ENCODE measurements around the gene NDFIP2. TPM values are rescaled to one million over a fixed set of nuclear protein-coding genes. Genes with fewer than 3 reads are reported as not detected.

NDFIP2 gene
- total RNA-seq, 4 donors from 2014 or later: 19.4 to 31.3 (median 23.7) TPM

- intact Hi-C loops (cut with DNase I): no loop called here
- Histone ChIP-seq H3K27me3 (no peaks in the 10 kb centered on the region), H3K4me1 (no peaks in the 10 kb centered on the region), H3K4me3 (replicated peaks in 1 of 3) (no peak overlapping the region), H3K36me3 (no peaks in the 10 kb centered on the region), H3K9me3 (no peaks in the 10 kb centered on the region), H3K27ac (no peak overlapping the region)
- TF ChIP-seq CTCF (IDR thresholded peaks at IDR 0.05) (no peak), POLR2A (IDR thresholded peaks at IDR 0.05) (no peak)
- DNase-seq: no peak
- WGBS, 2 donors: 67 to 73% methylated on average over 2 of the region's 2 CpGs
Observed at GRCh38 chr13:79466872-79467271, 14.1 kb upstream of the NDFIP2 start.

- DNase-seq: no peak
- Histone ChIP-seq H3K9me3 (no peaks in the 10 kb centered on the region), H3K4me3 (replicated peaks in 1 of 3) (no peak overlapping the region), H3K36me3 (no peaks in the 10 kb centered on the region), H3K4me1 (no peaks in the 10 kb centered on the region), H3K27ac (no peak overlapping the region), H3K27me3 (no peaks in the 10 kb centered on the region)
- TF ChIP-seq CTCF (IDR thresholded peaks at IDR 0.05) (no peak), POLR2A (IDR thresholded peaks at IDR 0.05) (no peak)
- WGBS, 2 donors: 79 to 94% methylated on average over 1 of the region's 1 CpG
- intact Hi-C loops (cut with DNase I): no loop called here
Observed at GRCh38 chr13:79468402-79468801, 12.6 kb upstream of the NDFIP2 start.

- Histone ChIP-seq H3K4me1 (no peaks in the 10 kb centered on the region), H3K27me3 (no peaks in the 10 kb centered on the region), H3K27ac (no peak overlapping the region), H3K36me3 (no peaks in the 10 kb centered on the region), H3K9me3 (no peaks in the 10 kb centered on the region), H3K4me3 (replicated peaks in 1 of 3) (no peak overlapping the region)
- no peak for DNase-seq
- no peak for TF ChIP-seq POLR2A (IDR thresholded peaks at IDR 0.05)
- TF ChIP-seq CTCF (IDR thresholded peaks at IDR 0.05): no peak
- 90 to 92% methylated on average over 3 of the region's 3 CpGs for WGBS, 2 donors
- intact Hi-C loops (cut with DNase I): no loop called here
Observed at GRCh38 chr13:79468819-79469218, 12.1 kb upstream of the NDFIP2 start.

- intact Hi-C loops (cut with DNase I): no loop called here
- no peak for DNase-seq
- Histone ChIP-seq H3K27ac (no peak overlapping the region), H3K4me1 (no peaks in the 10 kb centered on the region), H3K9me3 (no peaks in the 10 kb centered on the region), H3K36me3 (no peaks in the 10 kb centered on the region), H3K27me3 (no peaks in the 10 kb centered on the region), H3K4me3 (replicated peaks in 1 of 3) (no peak overlapping the region)
- TF ChIP-seq POLR2A (IDR thresholded peaks at IDR 0.05) (no peak), CTCF (IDR thresholded peaks at IDR 0.05) (no peak)
- WGBS, 2 donors: 89 to 90% methylated on average over 3 of the region's 3 CpGs
Observed at GRCh38 chr13:79469608-79470007, 11.3 kb upstream of the NDFIP2 start.

- intact Hi-C loops (cut with DNase I): no loop called here
- Histone ChIP-seq H3K9me3 (no peaks in the 10 kb centered on the region), H3K4me1 (no peaks in the 10 kb centered on the region), H3K27ac (no peak overlapping the region), H3K27me3 (no peaks in the 10 kb centered on the region), H3K4me3 (replicated peaks in 1 of 3) (no peak overlapping the region), H3K36me3 (no peaks in the 10 kb centered on the region)
- 97% methylated on average over 2 of the region's 2 CpGs for WGBS, 2 donors
- TF ChIP-seq CTCF (IDR thresholded peaks at IDR 0.05) (no peak), POLR2A (IDR thresholded peaks at IDR 0.05) (no peak)
- no peak for DNase-seq
Observed at GRCh38 chr13:79470666-79471065, 10.3 kb upstream of the NDFIP2 start.
